Measurements from ENCODE around the gene IGSF23.

- TF ChIP-seq CTCF (IDR thresholded peaks at IDR 0.05) (no peak), EZH2 (IDR thresholded peaks at IDR 0.05; ENCODE audit: borderline replicate concordance, insufficient read depth, low read depth, low read length, poor library complexity, severe bottlenecking) (no peak)
Observed at GRCh38 chr19:44574186-44574950, 39.0 kb upstream of the IGSF23 start.

Data from B cell (primary cell).